DOHH2 (cell line): ENCODE results near the gene RNLS.

ENCODE experiments used
- CTCF ChIP-seq: fragments of 200-600 bp; sonication (generic); IDR thresholded peaks from one replicate; pipeline ENCODE4 v1.5.1; 2014; ENCODE audit warnings: antibody characterized with exemption, mild to moderate bottlenecking, low read depth, low read length; ENCODE audit not compliant: poor library complexity, severe bottlenecking
- EZH2phosphoT487 ChIP-seq: fragments of 200-600 bp; sonication (generic); IDR thresholded peaks from 2 replicates; pipeline ENCODE4 v1.6.1; 2017; ENCODE audit warnings: borderline replicate concordance, mild to moderate bottlenecking, antibody characterized with exemption, low read length, moderate library complexity, mixed read lengths

GRCh38 chr10:88623835-88624234 lies 40.7 kb upstream of the RNLS start:
- no peak for TF ChIP-seq CTCF
- no peak for TF ChIP-seq EZH2phosphoT487
